Mucosa of descending colon (tissue), 3 donors: ENCODE measurements around the gene WASL. TPM values are rescaled to one million over a fixed set of nuclear protein-coding genes. Genes with fewer than 3 reads are reported as not detected.

Experiments
- ATAC-seq: fragments of 200-7000 bp; cut with Tn5 transposase; one replicate; pipeline ENCODE4 v1.9.1; 2020; ENCODE audit warnings: mild to moderate bottlenecking, moderate library complexity
- DNase-seq, 3 donors: peaks; one replicate each; pipeline ENCODE4 v3.0.0-alpha.2; 2020
- H3K36me3 ChIP-seq: fragments of 200-600 bp; one replicate; pipeline ENCODE4 v1.8.0; 2021; ENCODE audit warnings: low read depth, mild to moderate bottlenecking
- H3K4me1 ChIP-seq: fragments of 200-600 bp; one replicate; pipeline ENCODE4 v1.8.0; 2021; ENCODE audit warnings: low read depth, mild to moderate bottlenecking
- H3K4me3 ChIP-seq: fragments of 200-600 bp; one replicate; pipeline ENCODE4 v1.8.0; 2021; ENCODE audit warnings: mild to moderate bottlenecking
- H3K9me3 ChIP-seq: fragments of 200-600 bp; one replicate; pipeline ENCODE4 v1.8.0; 2021; ENCODE audit warnings: mild to moderate bottlenecking
- intact Hi-C, 2 donors: fragments of 100-400 bp; cut with DNase I in 1 of 2; cut with micrococcal nuclease in 1 of 2; formaldehyde crosslinking; loops; one replicate each; pipeline versions ENCODE4 v1.11.0 to v1.11.1; 2022; cut with DNase I, micrococcal nuclease
- total RNA-seq, 3 donors: library from RNA; stranded (reverse); fragmentation: NEBNext Ultra II Directional in 2 of 3; extraction: Animal tissue kit (Norgen Biotek cat#: 25700) in 2 of 3; gene quantifications; one replicate each; pipeline versions ENCODE4 v1.2.1 to v1.2.4, GENCODE V29; 2021 to 2023
- TF ChIP-seq, protein P1 (sequence below): fragments of 200-600 bp; IDR thresholded peaks from one replicate; pipeline ENCODE4 v1.8.0; 2022; ENCODE audit warnings: antibody characterized with exemption, mild to moderate bottlenecking
- donor health status: DM: no; HTN: no; CAD: no; lungs with moderate emphysema.
- donor health status: DM: no; HTN: no; CAD: no.
- donor health status: DM: no; HTN: yes; CAD: no.

WASL gene
- total RNA-seq, 3 donors from 2014 or later, result 72.4 to 117 (median 90.1) TPM

DNA sequence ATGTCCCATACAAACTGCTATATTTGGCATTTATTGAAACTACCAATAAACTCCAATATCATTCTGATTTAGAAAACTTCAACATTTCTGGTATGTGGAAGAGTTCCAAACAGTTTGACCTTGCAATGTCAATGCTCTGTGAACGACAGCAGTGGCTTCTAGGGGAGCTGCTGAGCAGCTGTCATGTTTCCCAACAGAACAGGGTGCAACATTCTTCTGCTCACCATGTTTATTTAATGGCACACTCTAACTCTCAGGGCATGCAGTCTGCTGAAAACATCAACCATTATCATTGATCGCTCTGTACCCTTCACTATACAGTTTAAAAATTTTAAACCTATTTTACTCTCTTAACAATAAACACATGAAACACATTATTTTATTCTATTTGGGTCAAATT lies 67.2 kb downstream of the WASL start:
- intact Hi-C loops, result loop anchor here in 1 of 2 donors (5.0 kb wide), 1 partner anchor 186 kb away; no protein-coding TSS in a partner anchor
- TF ChIP-seq, protein P1, sequence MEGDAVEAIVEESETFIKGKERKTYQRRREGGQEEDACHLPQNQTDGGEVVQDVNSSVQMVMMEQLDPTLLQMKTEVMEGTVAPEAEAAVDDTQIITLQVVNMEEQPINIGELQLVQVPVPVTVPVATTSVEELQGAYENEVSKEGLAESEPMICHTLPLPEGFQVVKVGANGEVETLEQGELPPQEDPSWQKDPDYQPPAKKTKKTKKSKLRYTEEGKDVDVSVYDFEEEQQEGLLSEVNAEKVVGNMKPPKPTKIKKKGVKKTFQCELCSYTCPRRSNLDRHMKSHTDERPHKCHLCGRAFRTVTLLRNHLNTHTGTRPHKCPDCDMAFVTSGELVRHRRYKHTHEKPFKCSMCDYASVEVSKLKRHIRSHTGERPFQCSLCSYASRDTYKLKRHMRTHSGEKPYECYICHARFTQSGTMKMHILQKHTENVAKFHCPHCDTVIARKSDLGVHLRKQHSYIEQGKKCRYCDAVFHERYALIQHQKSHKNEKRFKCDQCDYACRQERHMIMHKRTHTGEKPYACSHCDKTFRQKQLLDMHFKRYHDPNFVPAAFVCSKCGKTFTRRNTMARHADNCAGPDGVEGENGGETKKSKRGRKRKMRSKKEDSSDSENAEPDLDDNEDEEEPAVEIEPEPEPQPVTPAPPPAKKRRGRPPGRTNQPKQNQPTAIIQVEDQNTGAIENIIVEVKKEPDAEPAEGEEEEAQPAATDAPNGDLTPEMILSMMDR, result no peak
- Histone ChIP-seq H3K4me1 (no peaks in the 10 kb centered on the region), H3K9me3 (no peaks in the 10 kb centered on the region), H3K4me3 (no peak overlapping the region), H3K36me3 (no peaks in the 10 kb centered on the region)
- DNase-seq, result no peak
- no peak for ATAC-seq

DNA sequence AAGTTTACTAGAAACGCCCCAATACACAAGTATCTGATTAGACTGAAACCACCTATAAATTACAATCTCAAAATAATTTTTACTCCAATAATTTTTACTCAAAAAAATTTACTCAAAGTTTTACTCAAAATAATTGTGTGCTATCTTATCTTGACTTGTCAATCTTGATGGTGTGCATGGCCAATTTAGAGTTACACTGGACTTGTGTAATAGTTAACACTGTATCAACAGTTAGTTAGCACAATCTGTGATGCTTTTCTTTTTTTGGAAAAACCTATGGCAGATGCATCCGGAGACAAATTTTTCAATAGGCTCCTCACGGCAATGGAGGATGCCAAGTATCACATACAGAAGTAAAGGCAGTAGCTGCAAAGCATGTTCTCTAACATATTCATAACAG lies 68.2 kb downstream of the WASL start:
- intact Hi-C loops, result loop anchor here in 1 of 2 donors (5.0 kb wide), 1 partner anchor 187 kb away; no protein-coding TSS in a partner anchor
- H3K36me3 ChIP-seq, result no peaks in the 10 kb centered on the region
- no peaks in the 10 kb centered on the region for H3K9me3 ChIP-seq
- ATAC-seq, result no peak
- TF ChIP-seq, protein P1, result no peak
- no peak overlapping the region for H3K4me3 ChIP-seq
- no peaks in the 10 kb centered on the region for H3K4me1 ChIP-seq
- no peak for DNase-seq

- intact Hi-C loops, result loop anchor here in 1 of 2 donors (5.0 to 10.0 kb wide), 2 partner anchors 188 to 435 kb away; no protein-coding TSS in a partner anchor
- TF ChIP-seq, protein P1, result no peak
- DNase-seq (no peak), ATAC-seq (no peak)
- H3K4me1 ChIP-seq, result no peaks in the 10 kb centered on the region
- H3K4me3 ChIP-seq, result no peak overlapping the region
- H3K36me3 ChIP-seq, result no peaks in the 10 kb centered on the region
- no peaks in the 10 kb centered on the region for H3K9me3 ChIP-seq
These were observed 69.2 kb downstream of the WASL start for GRCh38 chr7:123679614-123680013.

DNA sequence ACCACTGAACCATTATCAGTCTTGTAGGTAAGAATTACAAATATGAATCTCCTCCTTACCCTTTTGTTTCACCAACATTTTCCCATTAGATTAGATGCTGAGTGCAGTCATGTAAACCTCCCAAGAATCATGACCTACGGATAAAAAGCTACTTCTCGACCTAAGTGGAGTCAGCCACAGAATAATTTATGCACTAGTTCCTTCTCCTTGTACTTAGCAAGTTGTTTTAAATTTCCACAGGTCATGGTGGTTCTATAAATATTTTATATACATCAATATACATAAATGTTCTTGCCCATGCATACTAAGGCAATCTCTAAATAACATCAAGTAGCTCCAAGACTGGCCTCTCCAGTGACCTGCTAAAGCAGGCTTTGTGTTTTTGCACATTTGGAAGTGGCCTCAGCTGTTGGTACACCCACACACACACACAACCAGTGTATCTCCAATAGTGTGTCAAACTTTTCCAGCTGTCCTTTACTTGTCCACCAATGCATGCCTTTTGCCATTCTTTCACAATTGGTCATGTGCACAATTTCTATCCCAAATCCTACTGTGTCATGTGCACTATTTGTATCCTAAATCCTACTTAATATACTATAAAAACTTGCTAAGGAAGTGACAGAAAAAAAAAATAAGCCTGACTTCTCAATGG lies 71.6 kb downstream of the WASL start:
- no peaks in the 10 kb centered on the region for H3K4me1 ChIP-seq
- TF ChIP-seq, protein P1, result no peak
- intact Hi-C loops, result loop anchor here in 1 of 2 donors (10.0 kb wide), 1 partner anchor 432 kb away; no protein-coding TSS in a partner anchor
- H3K4me3 ChIP-seq, result no peak overlapping the region
- no peak for DNase-seq
- no peak for ATAC-seq
- H3K36me3 ChIP-seq, result no peaks in the 10 kb centered on the region
- H3K9me3 ChIP-seq, result no peaks in the 10 kb centered on the region

DNA sequence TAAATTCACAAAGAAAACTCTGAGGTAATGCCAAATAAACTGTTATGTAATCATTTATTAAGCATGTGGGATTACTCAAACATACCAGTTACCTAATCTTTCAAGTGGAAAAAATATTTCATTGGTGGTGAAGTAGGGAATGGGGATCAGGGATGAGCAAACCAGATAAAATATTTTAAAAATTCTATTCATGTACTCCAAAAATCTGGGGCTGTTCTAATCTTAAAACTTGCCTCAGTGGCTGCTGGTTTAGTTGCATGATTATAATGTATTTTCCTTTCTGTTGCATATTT lies 73.7 kb downstream of the WASL start:
- Histone ChIP-seq H3K4me3 (no peak overlapping the region), H3K4me1 (no peaks in the 10 kb centered on the region), H3K9me3 (no peaks in the 10 kb centered on the region), H3K36me3 (no peaks in the 10 kb centered on the region)
- ATAC-seq (no peak), DNase-seq (no peak)
- intact Hi-C loops, result loop anchor here in 1 of 2 donors (10.0 kb wide), 1 partner anchor 430 kb away; no protein-coding TSS in a partner anchor
- TF ChIP-seq, protein P1, result no peak
